Activated CD8-positive, alpha-beta memory T cell treated with anti-CD3 and anti-CD28 coated beads for 36 hours (primary cell): ENCODE measurements around the gene ZNF467. TPM values are rescaled to one million over a fixed set of nuclear protein-coding genes. Genes with fewer than 3 reads are reported as not detected.

Source experiments
- CTCF ChIA-PET: fragments of 350-600 bp; sonication (Branson Sonifier 250); formaldehyde crosslinking; loops from one replicate; lab custom pipeline; 2021; ENCODE audit warnings: antibody characterized with exemption; lab: Charles Lee
- POLR2A ChIA-PET: fragments of 350-600 bp; sonication (Branson Sonifier 250); formaldehyde crosslinking; loops from one replicate; lab custom pipeline; 2021; ENCODE audit warnings: antibody characterized with exemption; lab: Charles Lee
- total RNA-seq, 2 experiments: library from RNA; stranded (reverse); gene quantifications; one replicate each; pipeline ENCODE4 v1.2.3, GENCODE V29; 2021

The ZNF467 gene, protein sequence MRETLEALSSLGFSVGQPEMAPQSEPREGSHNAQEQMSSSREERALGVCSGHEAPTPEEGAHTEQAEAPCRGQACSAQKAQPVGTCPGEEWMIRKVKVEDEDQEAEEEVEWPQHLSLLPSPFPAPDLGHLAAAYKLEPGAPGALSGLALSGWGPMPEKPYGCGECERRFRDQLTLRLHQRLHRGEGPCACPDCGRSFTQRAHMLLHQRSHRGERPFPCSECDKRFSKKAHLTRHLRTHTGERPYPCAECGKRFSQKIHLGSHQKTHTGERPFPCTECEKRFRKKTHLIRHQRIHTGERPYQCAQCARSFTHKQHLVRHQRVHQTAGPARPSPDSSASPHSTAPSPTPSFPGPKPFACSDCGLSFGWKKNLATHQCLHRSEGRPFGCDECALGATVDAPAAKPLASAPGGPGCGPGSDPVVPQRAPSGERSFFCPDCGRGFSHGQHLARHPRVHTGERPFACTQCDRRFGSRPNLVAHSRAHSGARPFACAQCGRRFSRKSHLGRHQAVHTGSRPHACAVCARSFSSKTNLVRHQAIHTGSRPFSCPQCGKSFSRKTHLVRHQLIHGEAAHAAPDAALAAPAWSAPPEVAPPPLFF
- total RNA-seq, result not detected

DNA sequence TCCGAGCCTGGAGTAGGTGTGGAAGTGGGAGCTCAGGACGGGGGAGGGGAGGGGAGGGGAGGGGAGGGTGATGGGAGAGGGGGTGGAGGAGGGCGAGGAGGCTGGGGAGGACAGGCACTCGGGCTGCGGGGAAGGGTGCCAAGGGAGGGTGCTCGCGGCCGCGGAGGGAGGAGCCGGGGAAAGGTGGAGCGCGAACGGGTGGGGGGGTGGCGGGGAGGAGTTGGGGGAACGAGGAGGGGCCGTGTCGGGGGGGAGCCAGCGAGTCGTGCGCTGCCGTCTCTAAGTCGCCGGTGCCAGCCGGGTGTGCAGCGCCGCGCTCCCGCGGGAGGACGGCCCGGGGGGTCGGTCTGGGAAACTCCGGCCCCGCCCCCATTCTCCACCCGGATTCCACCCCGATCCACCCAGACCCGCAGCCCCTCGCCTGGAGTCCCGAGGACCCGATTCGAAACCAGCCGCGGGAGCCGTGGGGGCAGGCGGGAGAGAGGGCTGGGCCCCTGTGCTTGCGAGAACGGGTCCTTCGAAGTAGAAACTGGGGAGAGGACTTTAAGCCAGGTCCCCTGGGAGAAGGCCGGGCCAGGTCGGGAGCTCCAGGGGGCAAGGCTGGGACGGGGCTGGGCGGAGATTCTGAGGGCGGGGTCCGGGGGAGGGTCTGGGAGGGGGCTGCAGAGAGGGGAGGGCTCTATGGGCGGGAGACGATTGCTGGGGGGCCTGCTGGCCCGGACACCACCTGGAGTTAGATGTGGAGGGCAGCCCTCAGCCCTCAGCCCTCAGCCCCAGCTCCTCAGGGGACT, at the start of gene ZNF467:
Gene ZNF467, minus strand, starts transcription at position 143 of the 791 bp plus-strand sequence. CDS start 2,556 bp downstream, outside the sequence.
- ChIA-PET CTCF (interaction anchor here (0.8 kb wide), 1 partner anchor 31 kb away, joined by 3 read pairs; no protein-coding TSS in a partner anchor), POLR2A (no interaction called here)

DNA sequence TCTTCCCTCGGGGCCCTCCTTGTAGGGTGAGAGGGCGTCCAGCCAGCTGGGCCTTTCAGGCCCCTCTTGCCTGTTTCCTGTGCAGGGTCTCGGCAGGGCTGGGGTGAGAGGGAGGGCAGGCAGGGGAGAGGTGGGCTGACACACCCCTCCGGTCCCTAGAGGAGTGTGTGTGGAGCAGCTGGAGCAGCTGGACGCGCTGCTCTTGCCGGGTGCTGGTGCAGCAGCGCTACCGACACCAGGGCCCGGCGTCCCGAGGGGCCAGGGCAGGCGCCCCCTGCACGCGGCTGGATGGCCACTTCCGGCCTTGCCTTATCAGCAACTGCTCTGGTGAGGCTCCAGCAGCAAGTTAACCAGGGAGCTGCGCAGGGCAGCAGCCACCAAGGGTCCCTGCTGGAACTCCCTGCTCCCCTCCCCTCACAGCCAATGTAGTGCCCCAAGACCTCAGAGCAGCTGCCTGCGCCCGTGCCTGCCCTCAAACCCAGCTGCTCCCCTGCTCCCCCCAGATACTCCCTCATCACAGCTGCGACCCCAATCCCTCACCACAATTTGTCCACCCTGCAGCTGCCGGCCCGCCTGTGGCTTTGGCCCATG, 49.1 kb upstream of the ZNF467 start:
- CTCF ChIA-PET, result no interaction called here
- POLR2A ChIA-PET, result no interaction called here

DNA sequence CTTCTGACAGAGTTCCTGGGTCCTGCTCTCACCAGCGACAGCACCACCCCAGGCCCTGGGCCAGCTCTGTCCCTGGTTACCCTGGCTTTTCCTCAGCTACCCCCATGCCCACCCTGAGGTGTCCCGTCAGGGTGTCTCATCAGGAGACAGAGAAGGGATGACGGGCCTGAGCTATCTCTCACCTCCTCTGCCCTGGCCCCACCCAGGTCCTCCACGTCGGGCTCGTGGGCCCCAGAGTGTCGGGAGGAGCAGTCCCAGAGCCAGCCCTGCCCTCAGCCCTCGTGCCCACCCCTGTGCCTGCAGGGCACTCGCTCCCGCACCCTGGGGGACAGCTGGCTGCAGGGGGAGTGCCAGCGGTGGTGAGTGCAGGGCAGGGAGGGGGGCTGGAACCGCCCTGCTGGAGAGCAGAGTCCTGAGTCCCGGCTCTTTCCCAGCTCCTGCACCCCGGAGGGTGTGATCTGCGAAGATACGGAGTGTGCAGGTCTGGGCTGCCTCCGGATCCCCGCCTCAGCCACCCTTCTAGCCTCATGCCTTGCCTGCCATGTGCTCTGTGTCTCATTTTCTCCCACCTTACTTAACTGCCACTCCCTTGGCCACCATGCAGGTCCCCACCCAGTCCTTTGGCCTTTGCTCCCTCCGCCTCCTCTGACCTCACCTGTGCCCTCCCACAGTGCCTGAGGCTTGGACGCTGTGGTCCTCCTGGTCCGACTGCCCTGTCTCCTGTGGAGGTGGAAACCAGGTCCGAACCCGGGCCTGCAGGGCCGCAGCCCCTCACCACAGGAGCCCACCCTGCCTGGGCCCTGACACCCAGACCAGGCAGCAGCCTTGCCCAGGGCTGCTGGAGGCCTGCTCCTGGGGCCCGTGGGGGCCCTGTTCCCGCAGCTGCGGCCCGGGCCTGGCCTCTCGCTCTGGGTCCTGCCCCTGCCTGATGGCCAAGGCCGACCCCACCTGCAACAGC, 48.1 kb upstream of the ZNF467 start:
- POLR2A ChIA-PET, result no interaction called here
- CTCF ChIA-PET, result no interaction called here

DNA sequence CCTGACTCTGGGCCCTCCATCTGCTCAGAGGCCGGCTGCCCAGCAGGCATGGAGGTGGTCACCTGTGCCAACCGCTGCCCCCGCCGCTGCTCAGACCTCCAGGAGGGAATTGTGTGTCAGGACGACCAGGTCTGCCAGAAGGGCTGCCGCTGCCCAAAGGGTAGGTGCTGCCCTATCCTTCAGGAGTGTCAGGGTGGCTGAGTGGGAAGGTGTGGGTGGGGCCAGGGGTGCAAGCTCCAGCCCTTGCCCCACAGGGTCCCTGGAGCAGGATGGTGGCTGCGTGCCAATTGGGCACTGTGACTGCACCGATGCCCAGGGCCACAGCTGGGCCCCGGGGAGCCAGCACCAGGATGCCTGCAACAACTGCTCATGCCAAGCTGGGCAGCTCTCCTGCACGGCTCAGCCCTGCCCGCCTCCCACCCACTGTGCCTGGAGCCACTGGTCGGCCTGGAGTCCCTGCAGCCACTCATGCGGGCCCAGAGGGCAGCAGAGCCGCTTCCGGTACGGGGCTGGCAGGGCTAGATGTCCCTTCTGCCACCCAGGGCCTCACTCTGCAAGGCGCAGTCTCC, 47.3 kb upstream of the ZNF467 start:
- CTCF ChIA-PET, result no interaction called here
- POLR2A ChIA-PET, result no interaction called here

DNA sequence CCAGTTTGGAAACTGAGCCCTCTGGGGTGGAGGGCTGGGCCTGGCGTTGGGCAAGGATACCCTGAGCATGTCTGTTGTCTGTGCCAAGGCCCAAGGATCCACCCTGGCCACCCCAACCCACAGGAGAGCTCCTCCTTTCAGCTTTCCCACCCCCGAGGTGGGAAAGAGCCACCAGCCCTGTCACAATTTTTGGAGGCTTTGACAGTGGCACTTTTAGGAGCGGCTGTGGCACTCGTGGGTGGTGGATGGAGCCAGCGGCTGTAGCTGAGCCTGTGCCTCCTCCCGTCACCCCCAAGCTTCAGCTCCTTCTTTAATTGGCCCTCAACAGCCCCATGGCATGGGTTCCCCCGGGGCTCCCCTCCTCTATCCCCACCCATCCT, 46.6 kb upstream of the ZNF467 start:
- ChIA-PET CTCF (no interaction called here), POLR2A (no interaction called here)

DNA sequence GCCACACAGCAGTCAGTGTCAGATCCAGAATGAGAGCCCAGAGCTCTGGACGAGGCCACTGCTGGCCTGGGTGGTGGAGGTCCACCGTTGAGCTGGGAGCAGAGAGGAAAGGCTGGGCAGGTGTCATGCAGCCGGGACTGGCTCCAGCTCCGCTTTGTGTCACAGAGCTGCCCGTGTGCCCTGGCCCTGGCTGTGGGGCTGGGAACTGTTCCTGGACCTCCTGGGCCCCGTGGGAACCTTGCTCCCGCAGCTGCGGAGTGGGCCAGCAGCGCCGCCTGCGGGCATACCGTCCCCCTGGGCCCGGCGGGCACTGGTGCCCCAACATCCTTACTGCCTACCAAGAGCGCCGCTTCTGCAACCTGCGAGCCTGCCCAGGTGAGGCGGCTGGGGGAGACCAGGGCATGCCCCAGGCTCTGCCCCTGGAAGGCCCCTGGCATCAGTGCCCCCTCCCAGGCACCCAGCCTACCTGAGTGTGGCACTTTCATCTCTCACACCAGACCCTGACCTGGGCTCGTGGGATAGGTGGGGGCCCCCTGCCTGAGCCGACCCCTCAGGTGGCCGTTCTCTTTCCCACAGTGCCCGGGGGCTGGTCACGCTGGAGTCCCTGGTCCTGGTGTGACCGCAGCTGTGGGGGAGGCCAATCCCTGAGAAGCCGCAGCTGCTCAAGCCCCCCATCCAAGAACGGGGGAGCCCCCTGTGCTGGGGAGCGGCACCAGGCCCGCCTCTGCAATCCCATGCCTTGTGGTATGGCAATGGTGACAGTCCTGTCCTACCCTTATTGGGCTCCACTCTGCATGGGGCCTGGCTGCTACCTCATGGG, 46.0 kb upstream of the ZNF467 start:
- CTCF ChIA-PET, result no interaction called here
- POLR2A ChIA-PET, result no interaction called here

DNA sequence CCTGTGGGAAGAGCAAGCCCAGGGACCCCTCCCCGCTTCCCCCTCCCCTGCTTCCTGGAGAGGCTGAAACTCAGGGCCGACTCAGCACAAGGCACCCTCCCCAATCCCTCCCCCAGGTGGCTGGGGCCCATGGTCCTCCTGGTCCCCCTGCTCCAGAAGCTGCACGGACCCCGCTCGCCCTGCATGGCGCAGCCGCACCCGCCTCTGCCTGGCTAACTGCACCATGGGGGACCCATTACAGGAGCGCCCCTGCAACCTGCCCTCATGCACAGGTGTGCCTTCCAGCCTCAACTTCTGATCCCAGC, 45.1 kb upstream of the ZNF467 start:
- POLR2A ChIA-PET, result no interaction called here
- CTCF ChIA-PET, result no interaction called here

DNA sequence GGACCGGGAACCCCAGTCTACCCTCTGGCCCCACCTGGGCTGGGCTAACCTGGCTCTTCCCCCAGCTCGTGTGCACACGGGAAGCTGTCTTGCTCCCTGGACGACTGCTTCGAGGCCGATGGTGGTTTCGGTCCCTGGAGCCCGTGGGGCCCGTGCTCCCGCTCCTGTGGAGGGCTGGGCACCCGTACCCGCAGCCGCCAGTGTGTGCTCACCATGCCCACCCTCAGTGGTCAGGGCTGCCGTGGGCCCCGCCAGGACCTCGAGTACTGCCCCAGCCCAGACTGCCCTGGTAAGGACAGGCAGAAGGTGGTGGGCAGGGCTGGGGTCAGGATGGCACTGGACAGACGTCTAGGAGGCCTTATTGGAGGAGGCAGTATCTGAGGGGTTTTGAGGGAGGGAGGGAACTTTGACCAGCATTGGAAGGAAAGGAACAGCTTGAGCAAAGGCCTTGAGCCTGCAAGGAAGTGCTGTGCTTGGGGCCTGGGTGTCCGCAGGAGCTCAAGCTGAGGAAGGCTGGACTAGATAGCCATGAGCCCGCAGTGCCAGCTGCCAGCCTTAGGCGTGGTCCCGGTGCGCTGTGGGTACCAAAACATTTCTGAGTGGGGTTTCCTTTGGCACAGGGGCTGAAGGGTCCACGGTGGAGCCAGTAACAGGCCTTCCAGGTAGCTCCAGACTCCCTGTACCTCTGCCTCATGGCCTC, 44.6 kb upstream of the ZNF467 start:
- CTCF ChIA-PET, result interaction anchor here (1.0 kb wide), 1 partner anchor 11 kb away, joined by 4 read pairs; no protein-coding TSS in a partner anchor
- POLR2A ChIA-PET, result no interaction called here

DNA sequence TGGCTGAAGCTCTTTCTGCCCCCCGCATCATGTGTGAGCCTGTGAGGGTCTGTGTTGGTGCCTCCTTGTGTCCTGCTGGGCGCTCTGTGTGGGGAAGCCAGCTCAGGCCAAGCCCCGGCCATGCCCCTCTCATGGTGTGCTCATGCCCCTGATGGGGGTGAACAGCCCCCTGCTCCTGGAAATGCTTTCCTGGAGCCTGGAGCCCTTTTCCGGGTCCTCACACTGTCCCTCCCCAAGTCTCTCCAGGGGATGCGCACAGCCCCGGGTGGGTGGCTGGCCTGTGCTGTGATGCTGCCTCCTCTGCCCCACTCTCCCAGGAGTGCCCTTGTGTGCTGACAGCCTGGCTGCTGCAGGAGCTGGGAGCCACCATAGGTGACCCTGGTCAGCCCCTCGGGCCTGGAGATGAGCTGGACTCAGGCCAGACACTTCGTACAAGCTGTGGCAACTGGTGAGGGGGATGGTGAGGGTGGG, 43.9 kb upstream of the ZNF467 start:
- ChIA-PET CTCF (interaction anchor here (1.0 kb wide), 1 partner anchor 10 kb away, joined by 4 read pairs; no protein-coding TSS in a partner anchor), POLR2A (no interaction called here)

DNA sequence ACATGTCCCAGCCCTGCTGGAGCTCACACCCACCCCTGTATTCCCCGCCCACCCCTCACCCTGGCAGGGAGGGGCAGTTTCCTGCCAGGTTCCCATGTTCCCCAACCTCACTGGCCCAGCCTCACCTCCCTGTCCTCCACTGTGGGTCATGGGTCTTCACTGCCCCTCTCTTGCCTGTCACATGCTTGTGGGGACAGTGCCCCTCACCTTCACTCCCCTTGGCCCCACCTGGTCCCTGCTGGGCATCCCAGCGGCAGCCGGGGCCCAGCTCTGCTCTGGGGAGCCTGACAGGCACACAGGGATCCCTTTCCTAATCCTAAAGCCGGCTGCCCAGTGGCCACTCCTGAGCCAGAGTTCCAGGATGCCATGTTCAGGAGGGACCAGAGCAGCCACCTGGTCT, 43.4 kb upstream of the ZNF467 start:
- ChIA-PET CTCF (interaction anchor here (1.0 kb wide), 1 partner anchor 10 kb away, joined by 4 read pairs; no protein-coding TSS in a partner anchor), POLR2A (no interaction called here)

DNA sequence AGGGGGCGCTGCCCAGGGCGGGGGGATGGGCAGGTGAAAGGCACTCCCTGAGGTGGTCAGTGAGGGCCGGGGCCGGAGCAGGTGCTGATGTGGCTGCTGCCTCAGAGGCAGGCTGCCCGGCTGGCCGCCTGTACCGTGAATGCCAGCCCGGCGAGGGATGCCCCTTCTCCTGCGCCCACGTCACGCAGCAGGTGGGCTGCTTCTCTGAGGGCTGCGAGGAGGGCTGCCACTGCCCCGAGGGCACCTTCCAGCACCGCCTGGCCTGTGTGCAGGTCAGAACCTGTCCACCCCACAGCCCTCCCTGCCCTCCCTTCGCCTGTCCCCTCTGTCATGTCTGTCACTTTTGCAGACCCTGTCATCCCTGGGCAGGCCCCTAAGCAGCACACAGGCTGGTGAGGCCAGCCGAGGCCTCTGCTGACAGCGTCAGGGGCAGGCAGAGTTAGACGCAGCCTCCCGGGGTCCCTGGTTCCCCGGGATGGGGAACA, 42.9 kb upstream of the ZNF467 start:
- ChIA-PET POLR2A (no interaction called here), CTCF (no interaction called here)

DNA sequence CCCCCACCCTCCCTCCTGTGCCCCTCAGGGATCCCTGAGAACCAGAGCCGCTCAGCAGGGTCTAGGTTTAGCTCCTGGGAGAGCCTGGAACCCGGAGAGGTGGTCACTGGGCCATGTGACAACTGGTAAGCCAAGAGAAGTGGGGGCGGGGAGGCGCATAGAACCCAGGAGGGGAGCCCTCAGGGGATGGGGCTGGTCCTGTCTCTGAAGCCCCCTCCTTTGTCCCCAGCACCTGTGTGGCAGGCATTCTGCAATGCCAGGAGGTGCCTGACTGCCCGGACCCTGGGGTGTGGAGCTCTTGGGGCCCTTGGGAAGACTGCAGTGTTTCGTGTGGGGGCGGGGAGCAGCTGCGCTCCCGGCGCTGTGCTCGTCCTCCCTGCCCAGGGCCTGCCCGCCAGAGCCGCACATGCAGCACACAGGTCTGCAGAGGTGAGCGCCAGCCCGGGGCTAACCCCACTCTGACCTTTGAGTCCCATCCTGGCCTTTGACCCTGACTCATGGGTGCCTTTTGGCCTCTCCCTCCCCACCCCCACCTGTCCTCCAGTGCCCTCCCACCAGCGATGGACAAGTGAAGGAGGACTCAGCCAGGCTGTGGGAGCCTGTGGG, 42.4 kb upstream of the ZNF467 start:
- POLR2A ChIA-PET, result no interaction called here
- CTCF ChIA-PET, result no interaction called here

DNA sequence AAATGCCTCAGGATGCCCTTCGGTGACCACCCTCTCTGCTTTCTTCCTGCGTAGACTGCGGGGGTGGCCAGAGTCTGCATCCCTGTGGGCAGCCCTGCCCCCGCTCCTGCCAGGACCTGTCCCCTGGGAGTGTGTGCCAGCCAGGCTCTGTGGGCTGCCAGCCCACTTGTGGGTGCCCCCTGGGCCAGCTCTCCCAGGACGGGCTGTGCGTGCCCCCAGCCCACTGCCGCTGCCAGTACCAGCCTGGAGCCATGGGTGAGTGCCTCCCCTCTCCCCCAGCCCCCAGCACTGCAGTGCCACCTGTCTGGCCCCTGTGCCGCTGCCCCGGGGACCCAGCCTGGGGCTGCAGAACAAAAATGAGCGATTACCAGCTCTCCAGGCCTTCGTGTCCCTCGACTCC, 41.7 kb upstream of the ZNF467 start:
- ChIA-PET CTCF (no interaction called here), POLR2A (no interaction called here)

DNA sequence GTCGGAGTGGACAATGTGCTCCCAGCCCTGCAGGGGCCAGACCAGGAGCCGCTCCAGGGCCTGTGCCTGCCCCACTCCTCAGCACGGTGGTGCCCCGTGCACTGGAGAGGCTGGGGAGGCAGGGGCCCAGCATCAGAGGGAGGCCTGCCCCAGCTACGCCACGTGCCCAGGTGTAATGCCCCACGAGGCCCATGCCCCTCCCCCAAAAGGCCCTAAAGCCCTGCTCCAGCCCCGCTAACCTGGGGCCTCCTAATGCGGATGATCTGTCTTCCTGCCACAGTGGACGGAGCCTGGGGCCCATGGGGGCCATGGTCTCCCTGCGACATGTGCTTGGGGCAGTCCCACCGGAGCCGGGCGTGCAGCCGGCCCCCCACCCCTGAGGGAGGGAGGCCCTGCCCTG, 41.1 kb upstream of the ZNF467 start:
- ChIA-PET CTCF (no interaction called here), POLR2A (no interaction called here)

DNA sequence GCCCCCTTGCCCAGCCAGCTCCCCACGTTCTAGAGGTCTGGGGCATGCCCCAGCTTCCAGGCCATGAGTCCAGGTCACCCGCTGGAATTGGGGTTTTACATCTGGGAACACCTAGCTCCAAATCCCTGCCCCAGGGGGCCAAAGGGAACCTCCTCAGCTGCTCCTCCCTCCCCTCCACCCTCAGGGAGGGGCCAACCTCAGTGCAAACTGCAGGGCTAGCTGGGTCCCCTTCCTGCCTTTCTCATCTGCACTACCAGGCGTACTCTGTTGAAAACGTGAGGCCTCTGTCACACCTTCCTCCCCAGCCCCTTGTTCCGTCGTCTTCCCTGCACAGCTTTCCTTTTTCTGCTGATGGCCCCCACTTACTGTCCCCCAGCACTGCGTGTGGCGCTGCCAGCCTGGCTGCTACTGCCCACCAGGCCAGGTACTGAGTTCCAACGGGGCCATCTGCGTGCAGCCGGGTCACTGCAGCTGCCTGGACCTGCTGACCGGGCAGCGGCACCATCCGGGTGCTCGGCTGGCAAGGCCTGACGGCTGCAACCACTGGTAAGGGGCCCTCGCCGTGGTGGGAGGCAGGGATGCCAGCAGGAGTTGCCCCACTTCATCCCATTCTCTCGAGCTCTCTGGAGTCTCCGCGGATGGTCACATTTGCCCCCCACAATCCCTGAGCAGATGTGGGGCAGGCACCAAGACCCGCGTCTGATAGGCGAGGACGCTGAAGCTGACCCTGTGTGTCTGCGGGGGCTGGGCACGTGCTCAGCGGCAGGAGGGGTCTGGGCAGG, 40.1 kb upstream of the ZNF467 start:
- CTCF ChIA-PET, result interaction anchor here (0.5 kb wide), 1 partner anchor 1289 kb away, joined by 3 read pairs; no protein-coding TSS in a partner anchor
- POLR2A ChIA-PET, result no interaction called here
